ENCODE measurements around the gene CYB5R3. TPM values are rescaled to one million over a fixed set of nuclear protein-coding genes. Genes with fewer than 3 reads are reported as not detected.

CYB5R3 gene
- total RNA-seq, 2 experiments from 2014 or later, result 62.7 to 64.3 TPM

DNA sequence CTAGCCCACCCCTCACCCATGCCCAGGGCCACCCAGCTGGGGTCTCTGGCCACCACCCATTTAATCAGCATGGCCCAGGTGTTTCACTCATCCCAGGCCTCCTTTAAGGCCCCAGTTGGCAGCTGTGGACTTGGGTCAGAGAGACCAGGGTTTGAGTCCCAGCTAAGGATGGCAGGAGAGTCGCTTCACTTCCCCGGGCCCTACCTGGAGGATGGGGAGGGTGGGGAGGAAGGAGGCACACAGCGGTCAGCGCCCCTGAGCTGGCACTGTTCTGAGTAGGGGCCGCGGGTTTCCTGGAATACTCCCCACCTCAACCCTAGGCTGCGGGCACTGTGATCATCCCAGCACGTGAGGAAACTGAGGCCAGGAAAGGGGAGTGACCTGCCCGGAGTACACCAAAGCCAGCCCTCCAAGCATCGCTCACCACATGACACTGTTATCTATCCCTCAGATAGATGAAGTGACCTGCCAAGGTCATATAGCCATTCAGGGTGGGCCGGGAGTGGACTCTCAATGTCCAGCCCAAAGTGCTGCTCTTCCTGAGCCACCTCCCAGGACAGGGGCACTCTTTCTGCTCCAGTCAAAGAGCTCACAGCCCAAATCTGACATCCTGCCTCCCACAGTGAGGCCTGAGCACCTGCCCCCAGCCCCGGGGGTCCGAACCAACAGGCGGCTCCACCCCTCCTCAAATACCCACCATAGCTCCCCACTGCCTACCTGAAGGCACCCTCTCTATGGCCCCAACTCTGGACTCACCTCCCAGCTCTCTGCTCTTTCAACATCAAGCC, 5.4 kb downstream of the CYB5R3 start:
- Mint-ChIP-seq H3K4me3 (no peak overlapping the region), H3K27me3 (no peaks in the 10 kb centered on the region), H3K27ac (no peak overlapping the region), H3K9me3 (no peaks in the 10 kb centered on the region), H3K4me1 (peaks cover 28% of the 10 kb centered on the region), H3K36me3 (peaks cover 2% of the 10 kb centered on the region)
- DNase-seq, result no peak

DNA sequence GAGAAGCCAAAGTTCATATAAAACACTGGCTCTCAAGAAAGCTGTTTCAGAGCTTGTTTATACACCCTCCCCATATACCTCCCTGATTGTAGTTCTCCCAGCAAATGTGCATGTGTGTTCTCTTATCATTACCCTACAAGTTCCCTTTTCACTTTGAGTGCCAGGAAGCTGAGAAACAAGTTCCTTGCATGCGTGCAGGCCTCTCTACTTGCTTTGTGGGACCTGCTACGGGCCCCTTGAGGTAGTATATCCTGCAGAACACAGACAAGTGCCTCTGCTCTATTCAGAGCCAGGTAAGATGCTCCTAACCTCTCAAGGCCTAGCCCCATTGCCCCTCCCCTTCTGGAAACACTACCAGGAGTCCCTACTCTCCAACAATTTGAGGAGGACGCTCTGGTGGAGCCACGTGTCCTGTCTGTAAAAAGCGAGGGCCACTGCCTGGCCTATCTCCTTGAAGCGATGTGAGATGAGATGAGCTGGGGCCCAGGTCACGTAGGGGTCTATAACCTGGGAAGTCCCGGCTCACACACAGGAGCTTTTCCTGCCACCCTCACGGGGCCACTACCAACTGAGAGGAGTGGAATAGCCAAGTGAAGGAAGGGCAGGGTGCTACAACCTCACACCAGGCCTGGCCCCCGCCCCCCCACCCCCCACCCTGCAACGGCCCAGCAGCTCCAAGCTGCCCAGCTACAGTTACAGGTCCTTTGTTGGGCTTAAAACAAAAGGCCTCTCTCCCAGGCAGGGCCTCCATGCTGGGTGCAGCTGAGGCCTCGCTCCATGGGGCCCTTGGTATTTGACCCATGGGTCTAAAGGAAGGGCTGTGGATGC, 6.2 kb downstream of the CYB5R3 start:
- Mint-ChIP-seq H3K9me3 (no peaks in the 10 kb centered on the region), H3K4me3 (no peak overlapping the region), H3K27me3 (no peaks in the 10 kb centered on the region), H3K4me1 (peaks cover 28% of the 10 kb centered on the region), H3K27ac (no peak overlapping the region), H3K36me3 (peaks cover 2% of the 10 kb centered on the region)
- DNase-seq, result no peak

DNA sequence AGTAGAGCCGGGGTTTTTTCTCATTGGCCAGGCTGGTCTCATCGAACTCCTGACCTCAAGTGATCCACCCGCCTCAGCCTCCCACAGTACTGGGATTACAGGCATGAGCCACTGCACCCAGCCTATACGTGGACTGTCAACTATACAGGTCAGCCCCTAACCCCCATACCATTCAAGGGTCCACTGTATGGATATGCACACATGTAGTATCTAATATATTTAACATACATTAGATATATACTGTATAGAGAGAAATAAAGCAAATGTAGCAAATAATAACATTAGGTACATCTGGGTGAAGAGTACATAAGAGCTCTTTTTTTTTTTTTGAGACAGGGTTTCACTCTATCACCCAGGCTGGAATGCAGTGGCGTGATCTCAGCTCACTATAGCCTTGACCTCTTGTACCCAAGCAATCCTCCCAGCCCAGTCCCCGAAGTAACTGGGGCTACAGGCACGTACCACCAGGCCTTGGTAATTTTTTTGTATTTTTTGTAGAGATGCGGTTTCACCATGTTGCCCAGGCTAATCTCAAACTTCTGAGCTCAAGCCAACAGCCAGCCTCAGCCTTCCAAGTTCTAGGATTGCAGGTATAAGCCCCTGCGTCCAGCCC, 7.3 kb downstream of the CYB5R3 start:
- H3K27ac Mint-ChIP-seq, result no peak overlapping the region
- H3K27me3 Mint-ChIP-seq, result no peaks in the 10 kb centered on the region

DNA sequence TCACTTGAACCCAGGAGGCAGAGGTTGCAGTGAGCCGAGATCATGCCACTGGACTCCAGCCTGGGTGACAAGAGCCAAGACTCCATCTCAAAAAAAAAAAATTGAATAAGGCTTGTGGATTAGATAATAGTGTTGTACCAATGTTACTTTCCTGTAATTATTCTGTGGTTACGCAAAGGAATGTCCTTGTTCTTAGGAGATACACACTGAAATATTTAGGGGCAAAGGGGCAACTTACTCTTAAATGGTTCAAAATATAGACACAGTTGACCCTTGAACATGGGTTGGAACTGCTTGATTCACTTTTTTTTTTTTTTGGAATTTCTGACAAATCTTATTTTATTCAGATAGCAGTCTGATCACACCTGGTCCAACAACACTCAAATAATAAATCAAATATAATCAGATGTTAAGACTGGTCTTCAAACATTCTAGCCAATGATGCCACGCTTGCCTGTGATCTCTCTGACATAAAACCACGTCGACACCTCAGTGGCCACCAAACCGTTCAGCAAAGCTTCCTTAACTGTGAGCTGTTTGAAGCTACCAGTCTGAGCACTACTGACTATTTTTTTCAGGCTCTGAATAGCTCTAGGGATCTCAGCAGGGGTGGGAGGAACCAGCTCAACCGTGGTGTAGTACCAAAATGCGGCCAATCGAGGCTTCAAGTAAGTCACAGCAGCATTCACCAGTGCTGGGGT, 9.5 kb downstream of the CYB5R3 start:
- Mint-ChIP-seq H3K36me3 (peaks cover 2% of the 10 kb centered on the region), H3K27ac (no peak overlapping the region)
- DNase-seq, result no peak

More for the DNA sequence above, 7.3 kb downstream of the CYB5R3 start:
- H3K36me3 Mint-ChIP-seq, result no peaks in the 10 kb centered on the region
- no peaks in the 10 kb centered on the region for H3K9me3 Mint-ChIP-seq
- peaks cover 20% of the 10 kb centered on the region for H3K4me1 Mint-ChIP-seq
- H3K4me3 Mint-ChIP-seq, result no peak overlapping the region
- DNase-seq, result no peak

DNA sequence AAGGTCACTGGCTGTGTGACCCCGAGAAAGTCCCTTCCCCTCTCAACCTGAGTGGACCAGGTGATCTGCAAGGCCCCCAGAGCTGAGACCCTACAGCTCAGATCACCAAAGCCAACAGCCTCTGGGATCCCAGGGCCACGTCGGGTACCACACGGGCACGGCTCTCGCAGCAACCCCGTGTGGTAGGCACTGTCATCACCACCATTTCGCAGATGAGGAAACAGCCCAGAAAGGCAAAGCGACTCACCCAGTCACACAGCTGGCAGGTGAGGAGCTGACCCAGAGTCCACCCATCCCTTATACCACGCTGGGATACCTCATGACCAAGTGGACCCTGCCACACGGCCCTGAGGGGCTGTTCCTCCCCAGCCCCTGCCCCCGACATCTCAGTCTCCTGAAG, 11.6 kb downstream of the CYB5R3 start:
- DNase-seq, result no peak
- Mint-ChIP-seq H3K36me3 (peaks cover 2% of the 10 kb centered on the region), H3K4me1 (peaks cover under 1% of the 10 kb centered on the region), H3K9me3 (no peaks in the 10 kb centered on the region), H3K4me3 (no peak overlapping the region), H3K27me3 (no peaks in the 10 kb centered on the region), H3K27ac (no peak overlapping the region)

More for the DNA sequence above, 9.5 kb downstream of the CYB5R3 start:
- no peaks in the 10 kb centered on the region for H3K27me3 Mint-ChIP-seq
- H3K4me1 Mint-ChIP-seq, result peaks cover 8% of the 10 kb centered on the region
- H3K4me3 Mint-ChIP-seq, result no peak overlapping the region
- H3K9me3 Mint-ChIP-seq, result no peaks in the 10 kb centered on the region

DNA sequence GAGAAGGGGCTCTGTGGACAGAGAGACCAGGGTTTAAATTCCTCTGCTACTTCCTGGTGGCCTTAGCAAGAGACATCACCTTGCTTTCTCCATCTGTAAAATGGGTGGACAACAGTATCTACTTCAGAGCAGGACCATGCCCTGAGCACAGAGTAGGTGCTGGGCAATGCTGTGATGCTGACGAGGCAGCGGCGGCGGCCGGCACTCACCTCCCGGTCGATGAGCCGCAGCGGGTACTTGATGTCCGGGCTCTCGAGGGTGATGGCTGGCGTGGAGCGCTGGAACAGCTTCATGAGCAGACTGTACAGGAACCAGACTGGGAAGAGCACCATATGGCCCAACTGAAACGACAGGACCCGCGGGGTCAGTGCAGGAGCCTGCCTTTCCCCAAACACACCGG, 12.7 kb downstream of the CYB5R3 start:
- no peaks in the 10 kb centered on the region for H3K4me1 Mint-ChIP-seq
- DNase-seq, result no peak
- H3K27me3 Mint-ChIP-seq, result no peaks in the 10 kb centered on the region
- no peak overlapping the region for H3K27ac Mint-ChIP-seq
- H3K9me3 Mint-ChIP-seq, result no peaks in the 10 kb centered on the region
- H3K36me3 Mint-ChIP-seq, result peaks cover 2% of the 10 kb centered on the region
- no peak overlapping the region for H3K4me3 Mint-ChIP-seq

DNA sequence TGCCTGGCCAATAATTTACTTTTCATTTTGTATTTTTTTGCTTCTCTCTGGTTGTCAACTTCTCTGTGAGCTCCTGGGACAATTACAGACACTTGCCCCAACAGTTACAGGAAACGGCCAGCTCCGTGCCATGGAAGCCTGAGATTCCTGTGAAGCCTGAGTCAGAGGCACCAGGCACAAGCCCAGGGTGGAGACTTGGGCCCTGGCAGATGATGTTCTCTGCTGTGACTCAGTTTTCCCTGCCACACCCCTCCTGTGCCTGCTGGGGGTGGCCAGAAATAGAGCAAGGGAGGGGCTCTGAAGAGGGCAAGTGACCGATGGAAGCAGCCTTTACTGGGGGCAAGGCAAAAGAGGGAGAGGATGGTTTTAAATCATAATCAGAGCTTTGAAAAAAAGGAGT, 13.7 kb downstream of the CYB5R3 start:
- H3K27ac Mint-ChIP-seq, result no peak overlapping the region
- DNase-seq, result no peak
- no peak overlapping the region for H3K4me3 Mint-ChIP-seq
- H3K9me3 Mint-ChIP-seq, result no peaks in the 10 kb centered on the region
- H3K36me3 Mint-ChIP-seq, result peaks cover 2% of the 10 kb centered on the region
- no peaks in the 10 kb centered on the region for H3K27me3 Mint-ChIP-seq
- no peaks in the 10 kb centered on the region for H3K4me1 Mint-ChIP-seq

DNA sequence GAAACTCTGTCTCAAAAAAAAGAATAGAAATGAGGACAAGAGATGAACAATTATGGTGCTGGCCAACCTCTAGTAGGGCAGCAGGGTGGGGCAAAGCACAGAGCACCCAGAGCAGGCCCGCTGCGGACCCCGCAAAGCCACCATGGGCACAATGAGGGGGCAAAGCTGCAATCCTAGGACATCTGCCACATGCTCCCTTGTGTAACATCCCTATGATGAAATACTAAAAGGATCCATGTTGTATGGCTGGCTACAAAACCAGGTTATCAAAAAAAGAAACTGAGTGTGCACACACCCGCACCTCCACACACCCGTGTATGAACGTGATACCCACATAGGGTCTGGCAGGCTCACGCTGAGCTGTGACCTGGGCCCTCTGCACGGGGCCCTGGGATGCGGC, 16.2 kb downstream of the CYB5R3 start:
- no peak overlapping the region for H3K4me3 Mint-ChIP-seq
- no peak for DNase-seq
- H3K9me3 Mint-ChIP-seq, result no peaks in the 10 kb centered on the region
- peaks cover 6% of the 10 kb centered on the region for H3K36me3 Mint-ChIP-seq
- H3K4me1 Mint-ChIP-seq, result no peaks in the 10 kb centered on the region
- H3K27ac Mint-ChIP-seq, result no peak overlapping the region
- H3K27me3 Mint-ChIP-seq, result no peaks in the 10 kb centered on the region

DNA sequence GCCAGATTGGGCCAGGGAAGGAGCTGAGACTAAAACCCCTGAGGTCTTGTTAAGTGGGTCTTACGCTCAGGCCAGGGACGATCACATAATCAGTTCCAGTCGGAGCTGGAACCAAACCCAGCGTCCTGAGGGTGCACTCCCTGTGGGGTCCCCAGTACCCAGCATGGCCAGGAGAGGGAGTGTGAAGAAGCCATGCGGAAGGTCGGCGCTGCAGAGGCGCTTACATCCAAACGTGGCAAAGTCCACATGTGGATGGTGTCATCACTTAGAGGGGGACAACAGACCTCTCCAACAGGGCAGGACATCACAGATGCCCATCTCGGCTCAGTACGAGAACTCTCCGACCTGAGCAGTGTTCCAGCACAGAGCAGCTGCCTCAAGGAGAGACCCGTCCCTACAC, 17.1 kb downstream of the CYB5R3 start:
- no peak for DNase-seq
- no peaks in the 10 kb centered on the region for H3K9me3 Mint-ChIP-seq
- H3K4me1 Mint-ChIP-seq, result no peaks in the 10 kb centered on the region
- H3K36me3 Mint-ChIP-seq, result peaks cover 6% of the 10 kb centered on the region
- no peak overlapping the region for H3K4me3 Mint-ChIP-seq
- no peak overlapping the region for H3K27ac Mint-ChIP-seq
- H3K27me3 Mint-ChIP-seq, result no peaks in the 10 kb centered on the region

DNA sequence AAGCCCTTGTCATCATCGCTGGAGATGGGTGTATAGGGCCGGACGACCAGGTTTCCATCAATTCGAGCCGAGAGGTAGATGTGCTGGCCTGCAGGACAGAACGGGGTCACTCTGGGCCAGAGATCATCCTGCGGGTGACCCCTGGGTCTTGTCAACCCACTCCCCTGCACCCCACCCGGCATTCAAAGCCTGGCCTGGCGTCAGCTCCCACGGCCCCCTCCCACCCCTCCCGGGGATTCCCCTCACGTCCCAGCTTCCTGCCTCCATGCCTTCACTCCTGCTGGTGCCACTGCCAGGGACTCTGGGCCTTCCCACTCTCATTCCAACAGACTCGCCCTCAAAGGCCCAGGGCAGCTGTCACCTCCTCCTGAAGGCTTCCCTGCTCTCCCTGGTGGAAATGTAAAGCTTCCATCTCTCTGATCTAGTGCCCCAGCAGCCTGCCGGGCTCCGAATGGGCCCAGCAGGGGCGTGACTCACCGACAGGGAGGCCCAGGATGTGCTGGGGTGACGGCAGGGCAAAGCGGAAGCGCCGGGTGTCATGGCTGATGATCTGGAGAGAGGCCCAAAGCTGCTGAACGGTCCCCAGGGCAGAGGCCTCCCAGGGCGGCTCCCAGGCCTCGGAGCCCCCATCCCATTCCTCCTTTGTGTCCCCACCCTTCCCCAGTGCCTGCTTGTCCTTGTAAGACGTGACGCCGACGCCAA, 18.1 kb downstream of the CYB5R3 start:
- Mint-ChIP-seq H3K4me3 (no peak overlapping the region), H3K27ac (no peak overlapping the region), H3K27me3 (no peaks in the 10 kb centered on the region), H3K36me3 (peaks cover 6% of the 10 kb centered on the region), H3K4me1 (no peaks in the 10 kb centered on the region), H3K9me3 (no peaks in the 10 kb centered on the region)
- no peak for DNase-seq

DNA sequence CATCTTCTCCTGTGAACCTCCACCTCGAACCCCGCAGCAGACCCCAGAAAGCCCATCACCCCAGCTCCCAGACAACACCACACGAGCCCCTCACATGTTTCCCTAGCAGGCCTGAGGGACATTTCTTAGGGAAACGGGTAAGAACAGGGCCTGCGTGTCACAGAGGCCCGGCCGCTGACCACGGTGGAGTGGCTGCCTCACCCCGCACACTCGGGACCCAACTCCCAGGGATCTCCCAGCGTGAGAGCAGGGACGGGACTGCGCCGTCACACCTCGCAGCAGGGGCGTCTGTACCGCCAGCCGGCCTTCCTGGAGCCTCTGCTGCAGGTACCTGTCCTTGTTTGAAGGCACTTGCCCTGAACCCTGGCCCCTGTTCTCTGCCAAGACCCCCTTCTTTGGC, 19.0 kb downstream of the CYB5R3 start:
- DNase-seq, result no peak
- Mint-ChIP-seq H3K36me3 (peaks cover 4% of the 10 kb centered on the region), H3K4me1 (no peaks in the 10 kb centered on the region), H3K9me3 (no peaks in the 10 kb centered on the region), H3K4me3 (no peak overlapping the region), H3K27me3 (no peaks in the 10 kb centered on the region), H3K27ac (no peak overlapping the region)

DNA sequence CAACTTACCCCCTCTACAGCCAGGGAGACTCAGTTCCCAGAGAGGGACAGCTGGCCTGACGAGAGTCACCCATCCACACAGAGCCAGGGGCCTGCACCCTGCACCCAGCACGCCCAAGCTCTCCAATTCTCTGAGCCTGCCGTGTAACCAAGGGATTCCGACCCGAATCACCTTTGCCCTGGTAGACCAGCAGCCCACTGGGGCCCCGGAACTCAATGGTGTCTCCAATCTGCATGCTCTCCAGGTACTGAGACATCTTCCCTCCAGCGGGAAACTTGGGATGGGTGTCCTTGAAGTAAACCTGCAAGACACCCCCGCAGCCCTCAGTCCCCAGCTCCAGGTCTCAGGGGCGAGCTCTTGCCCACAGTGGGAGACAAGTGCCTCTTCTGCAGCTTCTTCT, 21.2 kb downstream of the CYB5R3 start:
- DNase-seq, result no peak
- Mint-ChIP-seq H3K27me3 (no peaks in the 10 kb centered on the region), H3K4me1 (no peaks in the 10 kb centered on the region), H3K36me3 (peaks cover 4% of the 10 kb centered on the region), H3K9me3 (no peaks in the 10 kb centered on the region), H3K4me3 (no peak overlapping the region), H3K27ac (no peak overlapping the region)

DNA sequence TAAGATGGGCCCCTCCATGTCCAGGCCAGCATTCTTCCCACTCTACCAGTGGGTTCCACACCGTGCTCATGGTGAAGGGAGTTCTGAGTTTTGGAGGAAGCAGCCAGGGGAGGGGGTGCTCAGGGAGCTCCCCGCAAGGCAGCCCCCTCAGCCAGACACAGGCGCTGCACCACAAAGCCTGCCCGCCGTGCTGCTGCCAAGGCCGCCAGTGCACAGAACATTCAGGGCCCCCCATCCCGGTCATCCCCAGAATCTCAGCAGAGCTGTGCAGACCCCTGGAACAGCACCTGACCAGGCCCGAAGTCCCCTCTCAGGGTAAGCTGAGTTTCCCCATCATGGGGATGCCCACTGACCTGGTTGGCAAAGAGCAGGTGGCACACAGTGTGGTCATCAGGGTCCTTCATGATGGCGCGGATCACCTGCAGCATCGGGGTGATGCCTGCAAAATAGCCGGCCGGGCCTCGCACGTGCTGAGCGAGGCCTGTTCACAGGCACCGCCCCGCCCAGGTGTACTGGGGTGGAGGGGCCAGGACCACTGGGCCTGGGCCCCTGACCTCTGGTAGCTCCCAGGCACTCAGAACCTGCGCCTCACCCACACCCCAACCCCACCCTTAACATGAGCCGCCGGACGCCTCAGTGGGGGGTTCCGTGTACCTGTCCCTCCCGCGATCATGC, 22.1 kb downstream of the CYB5R3 start:
- Mint-ChIP-seq H3K27ac (no peak overlapping the region), H3K4me3 (no peak overlapping the region), H3K4me1 (peaks cover under 1% of the 10 kb centered on the region), H3K27me3 (no peaks in the 10 kb centered on the region), H3K36me3 (peaks cover 4% of the 10 kb centered on the region), H3K9me3 (no peaks in the 10 kb centered on the region)
- no peak for DNase-seq

DNA sequence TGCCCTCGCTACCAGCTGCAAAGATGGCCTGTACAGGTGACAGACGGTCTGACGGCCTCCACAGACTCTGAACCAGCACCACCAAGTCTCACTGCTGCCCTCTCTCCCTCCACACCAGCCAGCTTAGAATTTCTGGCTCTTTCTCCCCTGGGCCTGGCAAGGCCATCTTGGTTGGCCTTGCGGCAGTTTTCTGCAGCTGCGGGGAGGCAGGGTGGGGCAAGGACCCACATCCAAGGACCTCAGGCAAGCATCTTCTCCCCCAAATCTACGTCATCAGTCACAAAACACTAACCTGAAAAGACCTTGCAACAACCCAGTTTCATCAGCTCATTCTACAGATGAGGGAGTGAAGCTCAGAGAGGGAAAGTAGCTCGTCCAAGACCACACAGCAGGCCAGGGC, 22.8 kb downstream of the CYB5R3 start:
- H3K27me3 Mint-ChIP-seq, result no peaks in the 10 kb centered on the region
- no peak overlapping the region for H3K27ac Mint-ChIP-seq
- DNase-seq, result no peak
- H3K4me3 Mint-ChIP-seq, result no peak overlapping the region
- peaks cover 4% of the 10 kb centered on the region for H3K36me3 Mint-ChIP-seq
- H3K9me3 Mint-ChIP-seq, result no peaks in the 10 kb centered on the region
- peaks cover 5% of the 10 kb centered on the region for H3K4me1 Mint-ChIP-seq

All from activated naive CD8-positive, alpha-beta T cell treated with anti-CD3 and anti-CD28 coated beads for 36 hours (primary cell).